OCI-LY1 (cell line): Measurements from ENCODE around the gene MACROD2.

Experiments
- H2AFZ ChIP-seq: fragments of 200-600 bp; sonication (generic), shearing (Covaris generic); 2 replicates; pipeline ENCODE4 v1.6.0; 2014; ENCODE audit warnings: antibody characterized with exemption, mild to moderate bottlenecking, low read length
- H3F3A ChIP-seq: fragments of 200-600 bp; sonication (generic), shearing (Covaris generic); 2 replicates; pipeline ENCODE4 v1.6.0; 2014; ENCODE audit warnings: mild to moderate bottlenecking, antibody characterized with exemption, low read length, moderate library complexity; ENCODE audit not compliant: insufficient read depth
- H3K27ac ChIP-seq: fragments of 200-600 bp; sonication (generic); 2 replicates; pipeline ENCODE4 v1.5.1; 2014; ENCODE audit warnings: low read length, mixed run types, mild to moderate bottlenecking, low read depth; ENCODE audit not compliant: poor library complexity, severe bottlenecking
- H3K27me3 ChIP-seq: fragments of 200-600 bp; sonication (generic); 2 replicates; pipeline ENCODE4 v1.6.0; 2014; ENCODE audit warnings: antibody characterized with exemption, mild to moderate bottlenecking, low read length, moderate library complexity; ENCODE audit not compliant: insufficient read depth
- H3K36me3 ChIP-seq: fragments of 200-600 bp; sonication (generic); 2 replicates; pipeline ENCODE4 v1.6.1; 2014; ENCODE audit warnings: mild to moderate bottlenecking, antibody characterized with exemption, low read length, moderate library complexity, mixed read lengths; ENCODE audit not compliant: insufficient read depth
- H3K4me1 ChIP-seq: fragments of 200-600 bp; sonication (generic); 2 replicates; pipeline ENCODE4 v1.5.1; 2014; ENCODE audit warnings: mild to moderate bottlenecking, low read length, moderate library complexity; ENCODE audit not compliant: insufficient read depth, severe bottlenecking
- H3K4me2 ChIP-seq: fragments of 200-600 bp; sonication (generic), shearing (Covaris generic); 2 replicates; pipeline ENCODE4 v1.6.1; 2014; ENCODE audit warnings: low read length
- H3K4me3 ChIP-seq: fragments of 200-600 bp; sonication (generic); 2 replicates; pipeline ENCODE4 v1.5.1; 2014; ENCODE audit warnings: low read length, low read depth, mild to moderate bottlenecking, mixed read lengths; ENCODE audit not compliant: poor library complexity, severe bottlenecking
- H3K79me2 ChIP-seq: fragments of 200-600 bp; shearing (Covaris generic); 2 replicates; pipeline ENCODE4 v1.6.1; 2016; ENCODE audit warnings: mixed run types, low read length, mixed read lengths; ENCODE audit not compliant: insufficient read depth
- H3K9ac ChIP-seq: fragments of 200-600 bp; sonication (generic), shearing (Covaris generic); 2 replicates; pipeline ENCODE4 v1.6.1; 2014; ENCODE audit warnings: mild to moderate bottlenecking, low read length, mixed read lengths
- H3K9me2 ChIP-seq: fragments of 200-600 bp; sonication (generic), shearing (Covaris generic); 2 replicates; pipeline ENCODE4 v1.6.1; 2014; ENCODE audit warnings: low read depth, mild to moderate bottlenecking, low read length, mixed read lengths
- H3K9me3 ChIP-seq: fragments of 200-600 bp; shearing (Covaris generic); 2 replicates; pipeline ENCODE4 v1.6.1; 2014; ENCODE audit warnings: low read length, mixed read lengths
- H4K20me1 ChIP-seq: fragments of 200-600 bp; sonication (generic), shearing (Covaris generic); 2 replicates; pipeline ENCODE4 v1.6.0; 2016; ENCODE audit warnings: mild to moderate bottlenecking, low read length; ENCODE audit not compliant: insufficient read depth
- CTCF ChIP-seq: fragments of 200-600 bp; sonication (generic), shearing (Covaris generic); IDR thresholded peaks from 2 replicates; pipeline ENCODE4 v1.5.1; 2017; ENCODE audit warnings: mild to moderate bottlenecking, antibody characterized with exemption, low read length, moderate library complexity, mixed read lengths
- EZH2 ChIP-seq: fragments of 200-600 bp; sonication (generic), shearing (Covaris generic); IDR thresholded peaks from 2 replicates; pipeline ENCODE4 v1.8.0; 2017; ENCODE audit warnings: borderline replicate concordance, mixed run types, mild to moderate bottlenecking, antibody characterized with exemption, low read length, moderate library complexity, mixed read lengths

MACROD2 gene

DNA sequence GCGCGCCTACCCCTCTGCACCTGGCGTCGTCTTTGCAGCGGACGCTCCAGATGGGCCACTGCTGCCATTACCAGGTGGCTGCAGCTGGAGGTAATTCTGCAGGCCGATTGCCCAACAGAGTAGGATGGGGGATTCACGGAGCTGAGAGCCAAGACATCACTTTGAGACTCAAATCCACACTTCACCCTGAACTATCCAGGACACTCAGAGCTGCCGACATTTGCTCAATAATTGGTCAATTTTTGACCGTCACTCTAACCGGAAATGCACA is 1037.0 kb downstream of the MACROD2 start:
- Histone ChIP-seq H3K27ac (no peak overlapping the region), H3K4me1 (no peaks in the 10 kb centered on the region), H3K4me3 (no peak overlapping the region), H3K9ac (no peak overlapping the region), H4K20me1 (no peaks in the 10 kb centered on the region), H2AFZ (no peak overlapping the region), H3K79me2 (no peaks in the 10 kb centered on the region), H3K9me3 (no peaks in the 10 kb centered on the region), H3F3A (no peaks in the 10 kb centered on the region), H3K9me2 (no peaks in the 10 kb centered on the region), H3K27me3 (no peaks in the 10 kb centered on the region), H3K36me3 (no peaks in the 10 kb centered on the region), H3K4me2 (no peak overlapping the region)
- TF ChIP-seq CTCF (no peak), EZH2 (no peak)

DNA sequence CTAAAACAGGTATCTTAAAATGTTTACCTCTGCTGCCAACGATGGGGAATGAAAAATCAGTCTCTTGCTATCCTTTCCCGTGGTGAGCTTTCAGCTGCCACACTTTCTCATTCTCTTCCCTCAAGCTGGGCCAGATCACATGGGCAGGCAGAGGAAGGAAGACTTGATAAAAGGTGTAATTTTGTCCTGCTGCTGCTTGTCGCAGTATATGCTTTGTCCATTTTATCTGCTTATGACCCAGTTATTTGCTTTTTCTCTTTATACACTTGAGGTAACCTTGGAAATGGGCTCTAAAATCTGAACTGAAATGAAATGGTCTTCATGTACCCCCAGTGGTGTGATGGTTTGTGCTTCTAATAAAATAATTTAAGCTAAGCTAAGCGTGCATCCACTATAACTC is 1038.0 kb downstream of the MACROD2 start:
- Histone ChIP-seq H3F3A (no peaks in the 10 kb centered on the region), H3K9me2 (no peaks in the 10 kb centered on the region), H3K4me1 (no peaks in the 10 kb centered on the region), H4K20me1 (no peaks in the 10 kb centered on the region), H3K4me3 (no peak overlapping the region), H2AFZ (no peak overlapping the region), H3K9me3 (no peaks in the 10 kb centered on the region), H3K36me3 (no peaks in the 10 kb centered on the region), H3K79me2 (no peaks in the 10 kb centered on the region), H3K9ac (no peak overlapping the region), H3K4me2 (no peak overlapping the region), H3K27me3 (no peaks in the 10 kb centered on the region), H3K27ac (no peak overlapping the region)
- TF ChIP-seq CTCF, result no peak
- TF ChIP-seq EZH2, result no peak

- Histone ChIP-seq H3K9me2 (no peaks in the 10 kb centered on the region), H3K9ac (no peak overlapping the region), H3K4me1 (no peaks in the 10 kb centered on the region), H3K36me3 (no peaks in the 10 kb centered on the region), H3F3A (no peaks in the 10 kb centered on the region), H2AFZ (no peak overlapping the region), H3K4me2 (no peak overlapping the region), H3K4me3 (no peak overlapping the region), H3K79me2 (no peaks in the 10 kb centered on the region), H3K27me3 (no peaks in the 10 kb centered on the region), H4K20me1 (no peaks in the 10 kb centered on the region), H3K27ac (no peak overlapping the region), H3K9me3 (no peaks in the 10 kb centered on the region)
- no peak for TF ChIP-seq CTCF
- no peak for TF ChIP-seq EZH2
These were observed 1038.6 kb downstream of the MACROD2 start for GRCh38 chr20:15033891-15034290.

GRCh38 chr20:15036948-15037347 is 1041.6 kb downstream of the MACROD2 start:
- no peak overlapping the region for H3K27ac ChIP-seq
- H3K9ac ChIP-seq, result no peak overlapping the region
- TF ChIP-seq EZH2, result no peak
- no peak for TF ChIP-seq CTCF
- no peaks in the 10 kb centered on the region for H3K79me2 ChIP-seq
- no peaks in the 10 kb centered on the region for H3K27me3 ChIP-seq
- no peaks in the 10 kb centered on the region for H3K4me1 ChIP-seq
- no peaks in the 10 kb centered on the region for H4K20me1 ChIP-seq
- no peak overlapping the region for H2AFZ ChIP-seq
- no peaks in the 10 kb centered on the region for H3F3A ChIP-seq
- H3K9me3 ChIP-seq, result no peaks in the 10 kb centered on the region
- H3K36me3 ChIP-seq, result no peaks in the 10 kb centered on the region
- H3K4me3 ChIP-seq, result no peak overlapping the region
- H3K4me2 ChIP-seq, result no peak overlapping the region
- H3K9me2 ChIP-seq, result no peaks in the 10 kb centered on the region
